Rectal smooth muscle tissue (tissue), 1 donor: ENCODE results near the gene ATP2B3.

Source experiments
- H3K27ac ChIP-seq: one replicate; pipeline ENCODE4 v1.7.0; 2013; ENCODE audit warnings: low read depth, low read length, inconsistent platforms
- H3K27me3 ChIP-seq: one replicate; pipeline ENCODE4 v1.7.0; 2013; ENCODE audit warnings: low read length; ENCODE audit not compliant: control insufficient read depth, insufficient read depth
- H3K36me3 ChIP-seq: one replicate; pipeline ENCODE4 v1.7.0; 2013; ENCODE audit warnings: low read length; ENCODE audit not compliant: control insufficient read depth, insufficient read depth
- H3K4me1 ChIP-seq: one replicate; pipeline ENCODE4 v1.7.0; 2013; ENCODE audit warnings: low read length; ENCODE audit not compliant: control insufficient read depth, insufficient read depth
- H3K4me3 ChIP-seq: one replicate; pipeline ENCODE4 v1.7.0; 2013; ENCODE audit warnings: low read length
- H3K9ac ChIP-seq: one replicate; pipeline ENCODE4 v1.7.0; 2013; ENCODE audit warnings: low read length

The ATP2B3 gene

GRCh38 chrX:153588782-153589446, 71.5 kb downstream of the ATP2B3 start:
- Histone ChIP-seq H3K27me3 (no peaks in the 10 kb centered on the region), H3K4me3 (no peak overlapping the region), H3K36me3 (peaks cover 9% of the 10 kb centered on the region), H3K9ac (no peak overlapping the region), H3K27ac (no peak overlapping the region), H3K4me1 (no peaks in the 10 kb centered on the region)

- Histone ChIP-seq H3K27ac (no peak overlapping the region), H3K36me3 (peaks cover 11% of the 10 kb centered on the region), H3K4me3 (no peak overlapping the region), H3K4me1 (no peaks in the 10 kb centered on the region), H3K9ac (no peak overlapping the region), H3K27me3 (no peaks in the 10 kb centered on the region)
Observed at GRCh38 chrX:153590961-153591956, 73.8 kb downstream of the ATP2B3 start.

GRCh38 chrX:153592091-153592833, 74.8 kb downstream of the ATP2B3 start:
- Histone ChIP-seq H3K36me3 (peaks cover 8% of the 10 kb centered on the region), H3K27ac (no peak overlapping the region), H3K9ac (no peak overlapping the region), H3K4me1 (no peaks in the 10 kb centered on the region), H3K4me3 (no peak overlapping the region), H3K27me3 (no peaks in the 10 kb centered on the region)

GRCh38 chrX:153592966-153593688, 75.7 kb downstream of the ATP2B3 start:
- Histone ChIP-seq H3K27me3 (no peaks in the 10 kb centered on the region), H3K9ac (no peak overlapping the region), H3K27ac (no peak overlapping the region), H3K4me3 (no peak overlapping the region), H3K4me1 (no peaks in the 10 kb centered on the region), H3K36me3 (peaks cover 5% of the 10 kb centered on the region)

GRCh38 chrX:153593811-153594500, 76.5 kb downstream of the ATP2B3 start:
- H3K27me3 ChIP-seq, result no peaks in the 10 kb centered on the region
- no peak overlapping the region for H3K27ac ChIP-seq
- no peak overlapping the region for H3K4me3 ChIP-seq
- peaks cover 5% of the 10 kb centered on the region for H3K36me3 ChIP-seq
- no peak overlapping the region for H3K9ac ChIP-seq
- H3K4me1 ChIP-seq, result no peaks in the 10 kb centered on the region

GRCh38 chrX:153595387-153595786, 77.9 kb downstream of the ATP2B3 start:
- Histone ChIP-seq H3K27ac (no peak overlapping the region), H3K36me3 (peaks cover 3% of the 10 kb centered on the region), H3K27me3 (no peaks in the 10 kb centered on the region)

GRCh38 chrX:153595859-153596857, 78.7 kb downstream of the ATP2B3 start:
- Histone ChIP-seq H3K9ac (no peak overlapping the region), H3K27me3 (peaks cover 4% of the 10 kb centered on the region), H3K4me1 (no peaks in the 10 kb centered on the region), H3K4me3 (no peak overlapping the region), H3K27ac (no peak overlapping the region), H3K36me3 (peaks cover 3% of the 10 kb centered on the region)

More at GRCh38 chrX:153595387-153595786, 77.9 kb downstream of the ATP2B3 start:
- no peak overlapping the region for H3K9ac ChIP-seq
- H3K4me1 ChIP-seq, result no peaks in the 10 kb centered on the region
- no peak overlapping the region for H3K4me3 ChIP-seq

- no peak overlapping the region for H3K4me3 ChIP-seq
- peaks cover 4% of the 10 kb centered on the region for H3K27me3 ChIP-seq
- H3K9ac ChIP-seq, result no peak overlapping the region
- peaks cover 3% of the 10 kb centered on the region for H3K36me3 ChIP-seq
- H3K27ac ChIP-seq, result no peak overlapping the region
- no peaks in the 10 kb centered on the region for H3K4me1 ChIP-seq
Observed at GRCh38 chrX:153596981-153597750, 79.7 kb downstream of the ATP2B3 start.

- H3K9ac ChIP-seq, result peak within 1 kb of the TSS; percentile 22
- peaks cover 3% of the 10 kb centered on the region for H3K36me3 ChIP-seq
- peak within 1 kb of the TSS; percentile 65 for H3K27ac ChIP-seq
- peak within 1 kb of the TSS; percentile 65 for H3K4me3 ChIP-seq
- H3K27me3 ChIP-seq, result peaks cover 4% of the 10 kb centered on the region
- no peaks in the 10 kb centered on the region for H3K4me1 ChIP-seq
Observed at GRCh38 chrX:153598541-153599191, 81.2 kb downstream of the ATP2B3 start, which contains the start of gene CCNQ. Gene CCNQ (minus strand): TSS chrX:153599139. CDS start chrX:153599073, 66 bp downstream.
